HFFc6 (cell line): Measurements from ENCODE around the gene B3GNT7. TPM values are rescaled to one million over a fixed set of nuclear protein-coding genes. Genes with fewer than 3 reads are reported as not detected.

Experiments
- DNase-seq: peaks from one replicate; pipeline ENCODE4 v3.0.0-alpha.2; 2018
- H3K27ac Mint-ChIP-seq: 2 replicates; pipeline ENCODE4 v1.8.0; 2020; ENCODE audit warnings: mild to moderate bottlenecking, mixed read lengths
- H3K27me3 Mint-ChIP-seq: 2 replicates; pipeline ENCODE4 v1.8.0; 2021; ENCODE audit warnings: mild to moderate bottlenecking, moderate library complexity, mixed read lengths; ENCODE audit not compliant: insufficient read depth
- H3K36me3 Mint-ChIP-seq: 2 replicates; pipeline ENCODE4 v1.8.0; 2021; ENCODE audit warnings: low read depth, mixed read lengths
- H3K4me1 Mint-ChIP-seq: 2 replicates; pipeline ENCODE4 v1.8.0; 2020; ENCODE audit warnings: low read depth, mixed read lengths
- H3K4me3 Mint-ChIP-seq: 2 replicates; pipeline ENCODE4 v1.8.0; 2020; ENCODE audit warnings: mild to moderate bottlenecking, moderate library complexity, mixed read lengths
- H3K9me3 Mint-ChIP-seq: 2 replicates; pipeline ENCODE4 v1.8.0; 2020; ENCODE audit warnings: mild to moderate bottlenecking, mixed read lengths
- total RNA-seq, 6 experiments: library from RNA; stranded (reverse); fragmentation: NEBNext Ultra II Directional; extraction: Animal tissue kit (Norgen Biotek cat#: 25700); gene quantifications; 2 replicates in 1 of 6; 3 replicates in 5 of 6; pipeline ENCODE4 v1.2.3, GENCODE V29; 2021
- TF ChIP-seq, protein P1 (sequence below): fragments of 200-600 bp; sonication (generic); IDR thresholded peaks from 2 replicates; pipeline ENCODE4 v1.5.0; 2021; ENCODE audit warnings: antibody characterized with exemption, mild to moderate bottlenecking

The B3GNT7 gene
- total RNA-seq, 6 experiments from 2014 or later, result 0.09 to 0.15 (median 0.11) TPM; not detected in 1

GRCh38 chr2:231388725-231389346 is 6.7 kb upstream of the B3GNT7 start:
- TF ChIP-seq, protein P1, sequence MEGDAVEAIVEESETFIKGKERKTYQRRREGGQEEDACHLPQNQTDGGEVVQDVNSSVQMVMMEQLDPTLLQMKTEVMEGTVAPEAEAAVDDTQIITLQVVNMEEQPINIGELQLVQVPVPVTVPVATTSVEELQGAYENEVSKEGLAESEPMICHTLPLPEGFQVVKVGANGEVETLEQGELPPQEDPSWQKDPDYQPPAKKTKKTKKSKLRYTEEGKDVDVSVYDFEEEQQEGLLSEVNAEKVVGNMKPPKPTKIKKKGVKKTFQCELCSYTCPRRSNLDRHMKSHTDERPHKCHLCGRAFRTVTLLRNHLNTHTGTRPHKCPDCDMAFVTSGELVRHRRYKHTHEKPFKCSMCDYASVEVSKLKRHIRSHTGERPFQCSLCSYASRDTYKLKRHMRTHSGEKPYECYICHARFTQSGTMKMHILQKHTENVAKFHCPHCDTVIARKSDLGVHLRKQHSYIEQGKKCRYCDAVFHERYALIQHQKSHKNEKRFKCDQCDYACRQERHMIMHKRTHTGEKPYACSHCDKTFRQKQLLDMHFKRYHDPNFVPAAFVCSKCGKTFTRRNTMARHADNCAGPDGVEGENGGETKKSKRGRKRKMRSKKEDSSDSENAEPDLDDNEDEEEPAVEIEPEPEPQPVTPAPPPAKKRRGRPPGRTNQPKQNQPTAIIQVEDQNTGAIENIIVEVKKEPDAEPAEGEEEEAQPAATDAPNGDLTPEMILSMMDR, result no peak
- peaks cover 5% of the 10 kb centered on the region for H3K27me3 Mint-ChIP-seq
- H3K4me3 Mint-ChIP-seq, result no peak overlapping the region
- DNase-seq, result no peak
- H3K4me1 Mint-ChIP-seq, result peaks cover 24% of the 10 kb centered on the region
- H3K9me3 Mint-ChIP-seq, result peaks cover 25% of the 10 kb centered on the region
- H3K27ac Mint-ChIP-seq, result no peak overlapping the region
- H3K36me3 Mint-ChIP-seq, result peaks cover 22% of the 10 kb centered on the region

- no peak overlapping the region for H3K4me3 Mint-ChIP-seq
- no peak for DNase-seq
- no peak overlapping the region for H3K27ac Mint-ChIP-seq
- peaks cover 24% of the 10 kb centered on the region for H3K4me1 Mint-ChIP-seq
- H3K27me3 Mint-ChIP-seq, result peaks cover 12% of the 10 kb centered on the region
- TF ChIP-seq, protein P1, result no peak
- peaks cover 10% of the 10 kb centered on the region; the same call in 1 of the 2 replicates for H3K36me3 Mint-ChIP-seq
- H3K9me3 Mint-ChIP-seq, result peaks cover 9% of the 10 kb centered on the region
These were observed 4.8 kb upstream of the B3GNT7 start for GRCh38 chr2:231390667-231391066.

DNA sequence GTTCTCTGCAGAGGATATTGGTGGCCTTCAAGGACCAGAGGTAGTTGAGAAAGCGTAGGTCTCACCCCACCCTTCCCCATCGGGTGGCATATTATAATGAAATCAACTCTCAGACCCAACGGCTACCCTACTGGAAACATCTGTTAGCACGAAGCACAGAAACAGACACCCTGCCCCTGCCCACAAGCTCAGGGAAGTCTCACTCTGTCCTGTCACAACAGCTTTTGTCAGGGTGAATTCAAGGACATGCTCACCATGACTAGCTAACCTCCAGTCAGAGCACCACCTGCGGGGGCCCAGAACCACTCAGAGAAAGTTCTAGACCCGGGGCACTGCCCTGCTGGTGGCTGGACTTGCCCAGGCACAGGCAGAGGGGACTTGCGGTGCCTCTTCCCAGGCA is 3.5 kb upstream of the B3GNT7 start:
- TF ChIP-seq, protein P1, result no peak
- H3K27ac Mint-ChIP-seq, result no peak overlapping the region

GRCh38 chr2:231392431-231393148 is 2.9 kb upstream of the B3GNT7 start:
- Mint-ChIP-seq H3K4me3 (no peak overlapping the region), H3K27me3 (peaks cover 15% of the 10 kb centered on the region), H3K4me1 (peaks cover 6% of the 10 kb centered on the region), H3K27ac (no peak overlapping the region), H3K36me3 (no peaks in the 10 kb centered on the region), H3K9me3 (no peaks in the 10 kb centered on the region)
- TF ChIP-seq, protein P1, result no peak
- DNase-seq, result no peak

More for the DNA sequence above, 3.5 kb upstream of the B3GNT7 start:
- Mint-ChIP-seq H3K4me1 (peaks cover 11% of the 10 kb centered on the region), H3K36me3 (no peaks in the 10 kb centered on the region), H3K27me3 (peaks cover 14% of the 10 kb centered on the region), H3K4me3 (no peak overlapping the region), H3K9me3 (no peaks in the 10 kb centered on the region)
- DNase-seq, result no peak

DNA sequence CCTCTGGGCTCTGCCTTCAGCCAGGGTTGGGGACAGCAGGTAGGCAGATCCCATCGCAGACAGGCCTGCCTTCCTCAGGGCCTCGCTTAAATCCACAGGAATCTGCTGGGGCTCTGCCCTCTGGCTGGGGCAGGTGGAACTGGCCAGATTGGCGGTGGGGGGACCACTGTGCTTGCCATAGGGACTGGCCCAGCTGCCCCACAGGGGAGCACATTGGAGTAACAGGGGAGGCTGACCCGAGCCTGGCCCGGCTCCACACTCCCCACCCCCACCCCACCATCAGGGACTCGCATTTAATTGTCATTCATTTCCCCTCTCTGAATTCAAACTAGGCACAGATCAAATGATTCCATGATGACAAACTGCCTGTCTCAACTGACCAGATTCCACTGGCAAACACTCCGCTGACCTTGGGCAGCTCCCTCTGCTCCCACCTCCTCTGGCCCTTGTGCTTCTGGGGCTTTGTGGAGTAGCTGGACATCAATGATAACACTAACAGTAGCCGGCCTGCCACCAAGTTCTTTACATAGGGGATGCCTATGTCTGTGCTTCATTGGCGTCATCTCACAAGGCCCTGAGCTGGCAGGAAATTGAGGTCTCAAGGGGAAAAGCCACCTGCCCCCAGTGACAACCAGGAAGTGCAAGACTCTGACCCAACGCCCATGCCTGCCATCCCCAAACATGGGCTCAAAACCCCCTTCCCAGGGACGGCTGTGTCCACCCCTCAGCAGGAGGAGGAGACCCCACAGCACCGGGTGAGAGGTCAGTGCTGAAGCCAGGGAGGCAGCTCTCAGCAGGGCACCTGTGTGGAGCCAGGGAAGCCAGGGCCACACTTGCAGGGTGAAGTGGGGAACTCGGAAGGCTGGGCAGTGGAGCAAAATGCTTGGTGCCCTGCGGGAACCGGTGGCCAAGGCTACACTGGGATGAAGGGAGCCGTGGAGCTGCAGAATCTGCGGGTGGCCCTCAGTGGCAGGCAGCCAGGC is 2.1 kb upstream of the B3GNT7 start:
- H3K4me3 Mint-ChIP-seq, result no peak overlapping the region
- no peaks in the 10 kb centered on the region for H3K36me3 Mint-ChIP-seq
- peaks cover 16% of the 10 kb centered on the region for H3K27me3 Mint-ChIP-seq
- no peaks in the 10 kb centered on the region for H3K9me3 Mint-ChIP-seq
- peaks cover under 1% of the 10 kb centered on the region; the same call in 1 of the 2 replicates for H3K4me1 Mint-ChIP-seq
- no peak overlapping the region for H3K27ac Mint-ChIP-seq
- TF ChIP-seq, protein P1, result peak; percentile 50
- DNase-seq, result no peak
